ENCODE measurements around the gene PRKG1. TPM values are rescaled to one million over a fixed set of nuclear protein-coding genes. Genes with fewer than 3 reads are reported as not detected.

PRKG1 gene
- total and polyA plus RNA-seq, 2 donors (not counting 1 experiment from before 2014, with no cell fraction given): 45.8 to 71.8 TPM

- DNase-seq (ENCODE audit: low read depth in 2 of 2): no peak
- TF ChIP-seq EZH2 (IDR thresholded peaks at IDR 0.05; ENCODE audit: low read length, missing control alignments) (no peak), CTCF (conservative IDR thresholded peaks at IDR 0.05 in 1 of 2, IDR thresholded peaks at IDR 0.05 in 1 of 2; ENCODE audit: low read depth in 1 of 2, low read length in 2 of 2) (no peak)
- H3K27ac ChIP-seq (ENCODE audit: insufficient read depth, low read length): no peak overlapping the region
- peaks cover 5% of the 10 kb centered on the region for H3K4me1 ChIP-seq (ENCODE audit: control insufficient read depth, extremely low read depth, insufficient read depth, low read length)
- H3K4me3 ChIP-seq (replicated peaks in 1 of 4; ENCODE audit: control extremely low read depth in 1 of 4, insufficient read depth in 1 of 4, low read depth in 3 of 4, low read length in 4 of 4): no peak overlapping the region
- no peaks in the 10 kb centered on the region for H3K36me3 ChIP-seq (ENCODE audit: control insufficient read depth, insufficient read depth, low read length)
- H2AFZ ChIP-seq (ENCODE audit: low read length): no peak overlapping the region
- H3K27me3 ChIP-seq (ENCODE audit: control insufficient read depth, insufficient read depth, low read length): no peaks in the 10 kb centered on the region
- no peaks in the 10 kb centered on the region for H3K9me3 ChIP-seq (ENCODE audit: control insufficient read depth, insufficient read depth, low read depth, low read length)
- H3K79me2 ChIP-seq (ENCODE audit: control insufficient read depth, insufficient read depth, low read length): no peaks in the 10 kb centered on the region
- no peak overlapping the region for H3K9ac ChIP-seq (ENCODE audit: insufficient read depth, low read length)
- H3K4me2 ChIP-seq (ENCODE audit: extremely low read depth, insufficient read depth, low read length): peak overlapping the region; percentile 15
- no peaks in the 10 kb centered on the region for H4K20me1 ChIP-seq (ENCODE audit: control insufficient read depth, extremely low read depth, insufficient read depth, low read length)
Measured at GRCh38 chr10:51367694-51368093, 293.4 kb downstream of the PRKG1 start.

GRCh38 chr10:51368943-51369342 is 294.7 kb downstream of the PRKG1 start:
- Histone ChIP-seq H3K4me2 (ENCODE audit: extremely low read depth, insufficient read depth, low read length) (no peak overlapping the region), H3K9ac (ENCODE audit: insufficient read depth, low read length) (no peak overlapping the region), H3K27me3 (ENCODE audit: control insufficient read depth, insufficient read depth, low read length) (no peaks in the 10 kb centered on the region), H3K79me2 (ENCODE audit: control insufficient read depth, insufficient read depth, low read length) (no peaks in the 10 kb centered on the region), H3K27ac (ENCODE audit: insufficient read depth, low read length) (no peak overlapping the region), H4K20me1 (ENCODE audit: control insufficient read depth, extremely low read depth, insufficient read depth, low read length) (no peaks in the 10 kb centered on the region), H3K4me1 (ENCODE audit: control insufficient read depth, extremely low read depth, insufficient read depth, low read length) (peaks cover 5% of the 10 kb centered on the region), H2AFZ (ENCODE audit: low read length) (no peak overlapping the region), H3K36me3 (ENCODE audit: control insufficient read depth, insufficient read depth, low read length) (no peaks in the 10 kb centered on the region), H3K4me3 (replicated peaks in 1 of 4; ENCODE audit: control extremely low read depth in 1 of 4, insufficient read depth in 1 of 4, low read depth in 3 of 4, low read length in 4 of 4) (no peak overlapping the region), H3K9me3 (ENCODE audit: control insufficient read depth, insufficient read depth, low read depth, low read length) (no peaks in the 10 kb centered on the region)
- DNase-seq (ENCODE audit: low read depth in 2 of 2): no peak
- TF ChIP-seq EZH2 (IDR thresholded peaks at IDR 0.05; ENCODE audit: low read length, missing control alignments): no peak
- no peak for TF ChIP-seq CTCF (conservative IDR thresholded peaks at IDR 0.05 in 1 of 2, IDR thresholded peaks at IDR 0.05 in 1 of 2; ENCODE audit: low read depth in 1 of 2, low read length in 2 of 2)

GRCh38 chr10:51369903-51370302 is 295.6 kb downstream of the PRKG1 start:
- no peak overlapping the region for H3K4me2 ChIP-seq (ENCODE audit: extremely low read depth, insufficient read depth, low read length)
- H3K4me3 ChIP-seq (replicated peaks in 1 of 4; ENCODE audit: control extremely low read depth in 1 of 4, insufficient read depth in 1 of 4, low read depth in 3 of 4, low read length in 4 of 4): no peak overlapping the region
- no peaks in the 10 kb centered on the region for H3K9me3 ChIP-seq (ENCODE audit: control insufficient read depth, insufficient read depth, low read depth, low read length)
- H4K20me1 ChIP-seq (ENCODE audit: control insufficient read depth, extremely low read depth, insufficient read depth, low read length): no peaks in the 10 kb centered on the region
- H3K79me2 ChIP-seq (ENCODE audit: control insufficient read depth, insufficient read depth, low read length): no peaks in the 10 kb centered on the region
- TF ChIP-seq EZH2 (IDR thresholded peaks at IDR 0.05; ENCODE audit: low read length, missing control alignments): no peak
- TF ChIP-seq CTCF (conservative IDR thresholded peaks at IDR 0.05 in 1 of 2, IDR thresholded peaks at IDR 0.05 in 1 of 2; ENCODE audit: low read depth in 1 of 2, low read length in 2 of 2): no peak
- peak; percentile 56 to 67 for DNase-seq (ENCODE audit: low read depth in 2 of 2)
- no peak overlapping the region for H2AFZ ChIP-seq (ENCODE audit: low read length)
- peaks cover 5% of the 10 kb centered on the region for H3K4me1 ChIP-seq (ENCODE audit: control insufficient read depth, extremely low read depth, insufficient read depth, low read length)
- H3K27me3 ChIP-seq (ENCODE audit: control insufficient read depth, insufficient read depth, low read length): no peaks in the 10 kb centered on the region
- H3K9ac ChIP-seq (ENCODE audit: insufficient read depth, low read length): no peak overlapping the region
- no peak overlapping the region for H3K27ac ChIP-seq (ENCODE audit: insufficient read depth, low read length)
- no peaks in the 10 kb centered on the region for H3K36me3 ChIP-seq (ENCODE audit: control insufficient read depth, insufficient read depth, low read length)
